Activated CD8-positive, alpha-beta memory T cell treated with anti-CD3 and anti-CD28 coated beads, Interleukin-2, amount 50 U/mL, for 4 hours (primary cell): ENCODE measurements around the gene NOTUM.
"Not testable (repeated sequence)": the region's sequence is repeated elsewhere in the genome, so short reads cannot be mapped to it uniquely, and the experiment has no call there.

Source experiments
- DNase-seq: peaks from one replicate; pipeline ENCODE4 v3.0.0-alpha.2; 2020

NOTUM gene

GRCh38 chr17:81922566-81923301 is 38.3 kb downstream of the NOTUM start:
- no peak for DNase-seq

- no peak for DNase-seq
These were observed 38.9 kb downstream of the NOTUM start for GRCh38 chr17:81921996-81922565.

DNA sequence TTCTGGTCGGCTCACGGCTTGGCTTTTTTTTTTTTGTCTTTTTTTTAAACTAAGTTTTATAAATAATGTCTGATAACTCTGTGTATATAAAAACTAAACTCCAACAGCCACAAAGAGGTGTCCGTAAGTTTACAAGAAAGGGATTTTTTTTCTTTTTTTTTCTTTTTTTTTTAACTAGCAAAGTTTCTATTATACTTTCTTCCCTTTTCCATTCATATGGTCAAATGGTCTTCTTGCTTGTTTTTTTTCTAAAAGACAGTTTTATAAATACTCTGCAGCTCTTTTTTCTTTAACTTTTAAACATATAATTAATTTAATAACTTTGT is 39.5 kb downstream of the NOTUM start:
- DNase-seq, result no peak

GRCh38 chr17:81920612-81921536 is 40.1 kb downstream of the NOTUM start:
- no peak for DNase-seq

GRCh38 chr17:81918832-81919545 is 42.0 kb downstream of the NOTUM start:
- no peak for DNase-seq

- not testable (repeated sequence) for DNase-seq
These were observed 42.7 kb downstream of the NOTUM start for GRCh38 chr17:81918333-81918669.

DNA sequence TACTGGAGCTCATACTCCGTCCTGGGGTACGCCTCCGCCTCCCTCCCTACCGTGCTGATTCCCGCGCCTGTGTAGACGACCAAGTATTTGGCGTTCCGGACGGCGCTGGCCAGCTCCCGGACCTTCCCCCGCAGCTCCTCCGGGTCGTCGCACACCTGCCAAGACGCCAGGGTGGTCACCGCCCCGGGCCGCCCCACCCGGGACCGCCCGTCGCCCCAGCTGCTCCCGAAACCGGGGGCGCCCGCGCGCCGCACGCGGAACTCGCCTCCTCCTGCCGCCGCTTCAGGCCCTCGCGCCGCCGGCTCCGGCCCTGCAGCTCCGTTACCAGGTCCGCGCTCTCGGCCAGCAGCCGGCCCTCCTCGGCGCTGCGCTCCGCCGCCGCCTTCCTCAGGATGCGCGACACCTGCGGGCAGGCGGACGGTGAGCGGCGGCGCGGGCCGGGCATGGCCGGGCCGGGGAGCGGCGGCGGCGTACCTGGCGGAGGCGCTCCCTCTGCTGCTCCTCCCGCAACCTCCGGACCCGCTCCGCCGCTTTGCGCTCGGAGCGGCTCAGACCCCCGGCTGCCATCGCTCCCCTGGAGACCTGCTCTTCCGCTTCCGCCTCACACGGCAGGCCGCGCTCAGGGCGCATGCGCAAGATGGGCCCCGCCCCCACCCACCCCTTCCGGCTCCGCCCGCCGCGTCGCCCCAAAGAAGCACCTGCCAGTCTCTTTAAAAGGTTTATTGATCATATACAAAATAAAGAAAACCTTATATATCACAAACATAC is 43.2 kb downstream of the NOTUM start, which contains the start of gene SIRT7:
Gene SIRT7, minus strand, starts transcription at position 612 of the 768 bp plus-strand sequence. Its CDS starts 45 bp downstream, at position 567.
- peak; percentile 79 for DNase-seq

DNA sequence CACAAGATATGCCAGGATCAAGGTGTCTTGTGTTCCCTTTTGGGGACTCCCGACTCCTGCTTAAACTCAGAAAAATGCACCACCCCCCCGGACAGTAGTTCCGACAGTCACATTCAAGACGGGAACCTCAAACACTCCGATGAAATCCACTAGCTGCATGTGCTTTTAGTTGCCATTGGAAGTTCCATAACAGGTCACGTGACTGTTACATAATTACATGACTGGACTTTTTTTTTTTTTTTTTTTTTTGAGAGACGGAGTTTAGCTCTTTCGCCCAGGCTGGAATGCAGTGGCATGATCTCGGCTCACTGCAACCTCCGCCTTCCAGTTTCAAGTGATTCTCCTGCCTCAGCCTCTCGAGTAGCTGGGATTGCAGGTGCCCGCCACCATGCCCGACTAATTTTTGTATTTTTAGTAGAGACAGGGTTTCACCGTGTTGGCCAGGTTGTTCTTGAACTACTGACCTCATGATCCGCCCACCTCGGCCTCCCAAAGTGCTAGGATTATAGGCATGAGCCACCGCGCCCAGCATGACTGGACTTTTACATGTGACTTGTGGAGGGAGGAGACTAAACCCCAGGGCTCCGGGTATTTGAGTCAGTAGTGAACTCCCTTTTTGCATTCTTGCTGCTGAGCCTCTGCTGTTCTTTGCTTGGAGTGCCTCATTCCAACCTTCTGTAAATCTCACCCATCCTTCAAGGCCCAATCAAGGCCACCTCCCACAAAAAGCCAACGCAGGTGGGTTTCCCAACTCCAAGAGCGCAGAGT is 44.6 kb downstream of the NOTUM start:
- no peak for DNase-seq

GRCh38 chr17:81915331-81915730 is 45.7 kb downstream of the NOTUM start:
- no peak for DNase-seq

DNA sequence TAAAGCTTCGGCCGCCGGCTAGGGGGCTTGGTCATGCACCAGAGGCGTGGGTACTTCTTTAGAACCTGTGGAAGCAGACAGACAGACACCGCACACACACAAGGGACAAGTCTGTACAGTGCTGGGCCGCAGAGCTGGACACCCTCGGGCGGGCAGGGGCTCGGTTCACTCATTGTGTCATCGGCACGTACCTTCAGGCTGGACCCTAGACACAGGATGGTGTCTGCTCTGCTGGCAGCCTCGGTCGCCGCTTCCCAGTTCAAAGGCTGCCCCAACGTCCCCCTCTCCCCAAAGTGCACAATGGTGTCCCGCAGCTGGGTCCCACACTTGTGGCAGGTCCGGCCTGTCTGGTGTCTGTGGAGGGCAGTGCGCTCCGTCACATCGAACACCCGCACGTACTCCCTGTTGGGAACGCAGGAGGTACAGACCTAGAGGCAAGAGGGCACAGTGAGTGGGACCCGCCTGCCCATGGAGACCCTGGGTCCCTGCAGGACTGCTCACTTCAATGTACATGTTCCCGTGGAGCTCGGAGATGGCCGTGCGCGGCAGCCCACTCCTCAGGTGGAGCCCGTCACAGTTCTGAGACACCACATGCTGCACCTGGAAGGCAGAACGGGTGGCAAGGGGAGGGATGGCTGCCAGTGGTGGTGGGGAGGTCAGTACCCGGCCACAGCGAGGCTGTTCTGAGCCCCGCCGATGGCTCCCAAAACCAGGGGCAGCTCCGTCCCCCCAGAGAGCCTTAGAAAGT is 46.7 kb downstream of the NOTUM start:
- DNase-seq, result no peak

DNA sequence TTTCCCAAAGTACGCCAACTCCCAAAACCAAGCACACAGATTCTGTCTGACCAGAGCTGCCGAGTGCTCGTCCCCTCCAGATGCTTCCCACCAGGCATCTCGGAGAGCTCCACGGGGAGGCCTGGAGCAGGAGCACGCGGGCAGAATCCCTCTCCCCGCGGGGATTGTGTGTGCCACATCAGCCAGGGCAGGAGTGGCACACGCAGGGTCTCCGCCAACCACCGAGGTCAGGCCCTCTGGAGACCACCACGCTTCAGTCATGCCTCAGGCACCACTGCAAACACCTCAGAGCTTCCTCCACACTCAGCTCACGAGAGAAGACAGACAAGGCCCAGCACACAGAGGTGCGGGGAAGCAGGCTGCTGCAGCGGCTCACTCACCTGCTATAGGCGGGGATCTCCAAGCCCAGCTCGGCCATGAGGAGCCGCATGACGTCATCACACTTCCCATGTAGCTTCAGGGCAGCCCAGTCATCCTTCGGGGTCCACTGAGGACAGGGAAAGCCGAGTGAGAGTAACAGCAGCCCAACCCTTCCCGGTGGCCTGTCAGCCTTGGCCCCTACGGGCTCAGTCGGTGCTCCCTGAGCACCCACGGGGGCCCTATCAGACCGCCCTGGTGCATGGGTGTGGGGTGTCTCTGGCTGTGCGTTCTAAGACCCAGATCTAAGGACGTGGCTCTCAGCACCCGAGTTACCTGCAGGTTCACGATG is 47.4 kb downstream of the NOTUM start:
- DNase-seq, result no peak

GRCh38 chr17:81912441-81913309 is 48.3 kb downstream of the NOTUM start:
- no peak for DNase-seq

GRCh38 chr17:81911969-81912368 is 49.0 kb downstream of the NOTUM start:
- DNase-seq, result no peak

- peak; percentile 93 for DNase-seq
These were observed 49.6 kb downstream of the NOTUM start, which contains the start of gene PCYT2 for GRCh38 chr17:81911277-81911961. PCYT2 (minus strand) TSS chr17:81911399; CDS start chr17:81911355, 44 bp downstream.

- DNase-seq, result no peak
These were observed 50.1 kb downstream of the NOTUM start for GRCh38 chr17:81910840-81911276.

- no peak for DNase-seq
These were observed 50.8 kb downstream of the NOTUM start for GRCh38 chr17:81909966-81910839.

- DNase-seq, result no peak
These were observed 51.8 kb downstream of the NOTUM start for GRCh38 chr17:81909231-81909630.
